ENCODE results near the gene LPP. TPM values are rescaled to one million over a fixed set of nuclear protein-coding genes. Genes with fewer than 3 reads are reported as not detected.

The LPP gene
- polyA plus RNA-seq, 3 donors: 14.1 to 23.2 (median 15.3) TPM

GRCh38 chr3:188583341-188584161 is 429.6 kb downstream of the LPP start:
- Histone ChIP-seq H3K9me3 (replicated peaks in 1 of 2; ENCODE audit: control insufficient read depth in 1 of 2, insufficient read depth in 1 of 2, low read length in 2 of 2) (no peaks in the 10 kb centered on the region), H3K79me2 (ENCODE audit: insufficient read depth, low read length) (peaks cover 3% of the 10 kb centered on the region), H3K9ac (ENCODE audit: insufficient read depth, low read length, poor library complexity, severe bottlenecking) (no peak overlapping the region), H4K20me1 (ENCODE audit: insufficient read depth, low read length) (no peaks in the 10 kb centered on the region), H3K4me1 (ENCODE audit: control insufficient read depth in 1 of 2, insufficient read depth in 2 of 2, low read length in 2 of 2) (peaks cover 66 to 75% of the 10 kb centered on the region in 2 donors), H2AFZ (ENCODE audit: insufficient read depth, low read depth, low read length, poor library complexity, severe bottlenecking) (no peak overlapping the region), H3K36me3 (replicated peaks in 1 of 2; ENCODE audit: control insufficient read depth in 1 of 2, insufficient read depth in 2 of 2, low read length in 2 of 2) (no peaks in the 10 kb centered on the region), H3K4me2 (replicated peaks; ENCODE audit: extremely low read depth, low read length, poor library complexity, severe bottlenecking) (peak overlapping the region; percentile 65), H3K4me3 (replicated peaks in 1 of 3; ENCODE audit: low read depth in 2 of 3, low read length in 3 of 3) (peak overlapping the region in 1 of 3 experiments; percentile 62), H3K27me3 (ENCODE audit: control insufficient read depth in 2 of 2, insufficient read depth in 2 of 2, low read length in 2 of 2) (no peaks in the 10 kb centered on the region), H3K27ac (ENCODE audit: low read depth in 1 of 2, low read length in 2 of 2) (peak overlapping the region in 1 of 2 donors; percentile 61)
- DNase-seq: peak in 1 of 3 donors; percentile 58
- intact Hi-C loops (cut with micrococcal nuclease): loop anchor here in 1 of 2 donors (10.0 kb wide), 3 partner anchors 289 to 839 kb away; partner anchors contain the start of gene BCL6
- no peak overlapping the region for H3K4me3 Mint-ChIP-seq
- TF ChIP-seq, protein P1, sequence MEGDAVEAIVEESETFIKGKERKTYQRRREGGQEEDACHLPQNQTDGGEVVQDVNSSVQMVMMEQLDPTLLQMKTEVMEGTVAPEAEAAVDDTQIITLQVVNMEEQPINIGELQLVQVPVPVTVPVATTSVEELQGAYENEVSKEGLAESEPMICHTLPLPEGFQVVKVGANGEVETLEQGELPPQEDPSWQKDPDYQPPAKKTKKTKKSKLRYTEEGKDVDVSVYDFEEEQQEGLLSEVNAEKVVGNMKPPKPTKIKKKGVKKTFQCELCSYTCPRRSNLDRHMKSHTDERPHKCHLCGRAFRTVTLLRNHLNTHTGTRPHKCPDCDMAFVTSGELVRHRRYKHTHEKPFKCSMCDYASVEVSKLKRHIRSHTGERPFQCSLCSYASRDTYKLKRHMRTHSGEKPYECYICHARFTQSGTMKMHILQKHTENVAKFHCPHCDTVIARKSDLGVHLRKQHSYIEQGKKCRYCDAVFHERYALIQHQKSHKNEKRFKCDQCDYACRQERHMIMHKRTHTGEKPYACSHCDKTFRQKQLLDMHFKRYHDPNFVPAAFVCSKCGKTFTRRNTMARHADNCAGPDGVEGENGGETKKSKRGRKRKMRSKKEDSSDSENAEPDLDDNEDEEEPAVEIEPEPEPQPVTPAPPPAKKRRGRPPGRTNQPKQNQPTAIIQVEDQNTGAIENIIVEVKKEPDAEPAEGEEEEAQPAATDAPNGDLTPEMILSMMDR (IDR thresholded peaks at IDR 0.05): no peak
- no peaks in the 10 kb centered on the region for H3K27me3 Mint-ChIP-seq (ENCODE audit: low read depth in 3 of 3)
- H3K27ac Mint-ChIP-seq: no peak overlapping the region
- H3K9me3 Mint-ChIP-seq: no peaks in the 10 kb centered on the region
- WGBS (ENCODE audit: insufficient coverage): no CpG with 5 or more reads among the region's 9 CpGs
- H3K4me1 Mint-ChIP-seq: peaks cover 12% of the 10 kb centered on the region
- no peaks in the 10 kb centered on the region for H3K36me3 Mint-ChIP-seq

GRCh38 chr3:188584162-188584529 is 430.2 kb downstream of the LPP start:
- no peaks in the 10 kb centered on the region for H4K20me1 ChIP-seq (ENCODE audit: insufficient read depth, low read length)
- H3K27me3 ChIP-seq (ENCODE audit: control insufficient read depth in 2 of 2, insufficient read depth in 2 of 2, low read length in 2 of 2): no peaks in the 10 kb centered on the region
- Mint-ChIP-seq H3K36me3 (no peaks in the 10 kb centered on the region), H3K27me3 (ENCODE audit: low read depth in 3 of 3) (no peaks in the 10 kb centered on the region), H3K4me1 (peaks cover 11% of the 10 kb centered on the region), H3K9me3 (peaks cover 0 to 3% (median 0%) of the 10 kb centered on the region in 7 donors), H3K27ac (peak overlapping the region in 1 of 7 donors; percentile 89), H3K4me3 (peak overlapping the region in 1 of 2 donors; percentile 55)
- peaks cover 3% of the 10 kb centered on the region for H3K79me2 ChIP-seq (ENCODE audit: insufficient read depth, low read length)
- peak overlapping the region; percentile 65 for H3K4me2 ChIP-seq (replicated peaks; ENCODE audit: extremely low read depth, low read length, poor library complexity, severe bottlenecking)
- H3K27ac ChIP-seq (ENCODE audit: low read depth in 1 of 2, low read length in 2 of 2): peak overlapping the region in 1 of 2 donors; percentile 61
- 0% methylated on average over 2 of the region's 4 CpGs for WGBS (ENCODE audit: insufficient coverage)
- H3K9me3 ChIP-seq (replicated peaks in 1 of 2; ENCODE audit: control insufficient read depth in 1 of 2, insufficient read depth in 1 of 2, low read length in 2 of 2): no peaks in the 10 kb centered on the region
- H3K4me3 ChIP-seq (replicated peaks in 1 of 3; ENCODE audit: low read depth in 2 of 3, low read length in 3 of 3): peak overlapping the region in 2 of 3 experiments; percentile 24 to 62
- H2AFZ ChIP-seq (ENCODE audit: insufficient read depth, low read depth, low read length, poor library complexity, severe bottlenecking): no peak overlapping the region
- TF ChIP-seq, protein P1 (IDR thresholded peaks at IDR 0.05): no peak
- intact Hi-C loops (cut with micrococcal nuclease): loop anchor here in 1 of 2 donors (10.0 kb wide), 3 partner anchors 289 to 839 kb away; partner anchors contain the start of gene BCL6
- DNase-seq: peak in 2 of 3 donors; percentile 30 to 66
- no peaks in the 10 kb centered on the region for H3K36me3 ChIP-seq (replicated peaks in 1 of 2; ENCODE audit: control insufficient read depth in 1 of 2, insufficient read depth in 2 of 2, low read length in 2 of 2)
- peaks cover 65 to 73% of the 10 kb centered on the region in 2 donors for H3K4me1 ChIP-seq (ENCODE audit: control insufficient read depth in 1 of 2, insufficient read depth in 2 of 2, low read length in 2 of 2)
- no peak overlapping the region for H3K9ac ChIP-seq (ENCODE audit: insufficient read depth, low read length, poor library complexity, severe bottlenecking)

Measured in CD14-positive monocyte (primary cell).